Lower leg skin (tissue), 4 donors: ENCODE results near the gene DLG2. TPM values are rescaled to one million over a fixed set of nuclear protein-coding genes. Genes with fewer than 3 reads are reported as not detected.

Experiments used
- DNase-seq, 2 donors: peaks; one replicate each; pipeline ENCODE4 v3.0.0-alpha.2; 2019; ENCODE audit warnings: low spot score in 2 of 2
- H3K4me3 ChIP-seq: fragments of 200-600 bp; sonication (generic); 2 replicates; pipeline ENCODE4 v1.5.1; 2017; ENCODE audit warnings: mild to moderate bottlenecking, low read depth; ENCODE audit not compliant: poor library complexity, severe bottlenecking
- CTCF ChIP-seq, 3 donors: fragments of 450-650 bp; IDR thresholded peaks; one replicate each; pipeline ENCODE4 v1.5.1; 2016; ENCODE audit warnings: antibody characterized with exemption in 3 of 3, mild to moderate bottlenecking in 3 of 3, moderate library complexity in 2 of 3
- POLR2A ChIP-seq, 2 donors: fragments of 450-650 bp; IDR thresholded peaks; one replicate each; pipeline ENCODE4 v1.6.1; 2016 to 2017; ENCODE audit warnings: antibody characterized with exemption in 2 of 2, mild to moderate bottlenecking in 1 of 2, moderate library complexity in 1 of 2
- WGBS, 2 donors: methylation state at CpG; one replicate each; pipeline ENCODE4 v1.1.5; 2018; 5-methylcytosine and 5-hydroxymethylcytosine counted together
- intact Hi-C: fragments of 100-400 bp; cut with DNase I; formaldehyde crosslinking; loops from one replicate; pipeline ENCODE4 v1.15.0; 2023; ENCODE audit warnings: low total_unique reads
- total RNA-seq, 4 donors: library from RNA; depleted of rRNA; stranded (reverse); fragments of >200 nt; gene quantifications; one replicate each; pipeline ENCODE4 v1.1.0, GENCODE V29; 2016

Gene DLG2
- total RNA-seq, 4 donors from 2014 or later, result 37.6 to 68.3 (median 46.0) TPM

GRCh38 chr11:84775503-84775902 lies 851.6 kb downstream of the DLG2 start:
- no peak overlapping the region for H3K4me3 ChIP-seq
- intact Hi-C loops, result no loop called here
- WGBS, 2 donors, result 91% methylated on average over 2 of the region's 2 CpGs
- no peak for DNase-seq
- no peak for TF ChIP-seq CTCF (IDR thresholded peaks at IDR 0.05)
- TF ChIP-seq POLR2A (IDR thresholded peaks at IDR 0.05), result no peak

GRCh38 chr11:84763931-84764330 lies 863.2 kb downstream of the DLG2 start:
- no peak for DNase-seq
- TF ChIP-seq CTCF (IDR thresholded peaks at IDR 0.05) (no peak), POLR2A (IDR thresholded peaks at IDR 0.05) (no peak)
- intact Hi-C loops, result no loop called here
- no peak overlapping the region for H3K4me3 ChIP-seq

GRCh38 chr11:84757711-84758110 lies 869.4 kb downstream of the DLG2 start:
- intact Hi-C loops, result no loop called here
- no peak for TF ChIP-seq CTCF (IDR thresholded peaks at IDR 0.05)
- no peak for TF ChIP-seq POLR2A (IDR thresholded peaks at IDR 0.05)
- 43 to 57% methylated on average over 2 of the region's 2 CpGs for WGBS, 2 donors
- no peak for DNase-seq
- H3K4me3 ChIP-seq, result no peak overlapping the region

- DNase-seq, result no peak
- intact Hi-C loops, result no loop called here
- 78 to 81% methylated on average over 2 of the region's 2 CpGs for WGBS, 2 donors
- H3K4me3 ChIP-seq, result no peak overlapping the region
- TF ChIP-seq POLR2A (IDR thresholded peaks at IDR 0.05) (no peak), CTCF (IDR thresholded peaks at IDR 0.05) (no peak)
Observed at GRCh38 chr11:84751371-84751770, 875.8 kb downstream of the DLG2 start.

GRCh38 chr11:84747871-84748270 lies 879.3 kb downstream of the DLG2 start:
- intact Hi-C loops, result no loop called here
- WGBS, 2 donors, result 43 to 54% methylated on average over 2 of the region's 2 CpGs
- H3K4me3 ChIP-seq, result no peak overlapping the region
- DNase-seq, result no peak
- TF ChIP-seq POLR2A (IDR thresholded peaks at IDR 0.05) (no peak), CTCF (IDR thresholded peaks at IDR 0.05) (no peak)

- WGBS, 2 donors, result 74 to 80% methylated on average over 1 of the region's 1 CpG
- intact Hi-C loops, result no loop called here
- no peak overlapping the region for H3K4me3 ChIP-seq
- TF ChIP-seq POLR2A (IDR thresholded peaks at IDR 0.05) (no peak), CTCF (IDR thresholded peaks at IDR 0.05) (no peak)
- no peak for DNase-seq
Observed at GRCh38 chr11:84740050-84740449, 887.1 kb downstream of the DLG2 start.
